C4-2B (cell line): ENCODE results near the gene C1orf21.

Experiments
- H3K27ac ChIP-seq: fragments of 450-650 bp; 2 replicates; pipeline ENCODE4 v1.5.1; 2017
- ZFX ChIP-seq: fragments of 450-650 bp; IDR thresholded peaks from 2 replicates; pipeline ENCODE4 v1.6.1; 2017
- TF ChIP-seq, protein P1 (sequence below): fragments of 450-650 bp; conservative IDR thresholded peaks from 2 replicates; pipeline ENCODE4 v1.5.1; 2017; ENCODE audit warnings: mild to moderate bottlenecking

C1orf21 gene

DNA sequence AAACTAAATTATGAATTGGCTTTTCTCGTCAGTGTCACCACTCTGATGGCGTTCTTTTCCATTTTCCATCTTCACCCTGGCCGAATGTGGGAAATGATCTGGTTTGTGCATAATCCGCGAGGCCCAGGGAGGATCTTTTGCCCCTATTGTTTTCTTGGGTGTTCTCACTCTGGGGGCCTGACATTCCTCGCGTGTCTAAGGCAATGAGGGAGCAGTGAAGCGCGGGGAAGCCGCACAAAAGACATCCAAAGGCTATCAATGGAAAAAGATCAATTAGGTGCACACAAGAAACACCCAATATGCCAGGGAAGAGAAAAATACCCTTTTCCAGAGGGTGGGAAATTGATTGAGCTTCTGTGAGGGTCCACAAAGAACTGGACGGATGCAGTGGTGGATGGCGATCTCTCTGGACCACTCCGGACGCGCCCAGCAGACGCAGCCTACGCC, 941 bp upstream of the C1orf21 start:
- no peak for TF ChIP-seq ZFX
- TF ChIP-seq, protein P1, sequence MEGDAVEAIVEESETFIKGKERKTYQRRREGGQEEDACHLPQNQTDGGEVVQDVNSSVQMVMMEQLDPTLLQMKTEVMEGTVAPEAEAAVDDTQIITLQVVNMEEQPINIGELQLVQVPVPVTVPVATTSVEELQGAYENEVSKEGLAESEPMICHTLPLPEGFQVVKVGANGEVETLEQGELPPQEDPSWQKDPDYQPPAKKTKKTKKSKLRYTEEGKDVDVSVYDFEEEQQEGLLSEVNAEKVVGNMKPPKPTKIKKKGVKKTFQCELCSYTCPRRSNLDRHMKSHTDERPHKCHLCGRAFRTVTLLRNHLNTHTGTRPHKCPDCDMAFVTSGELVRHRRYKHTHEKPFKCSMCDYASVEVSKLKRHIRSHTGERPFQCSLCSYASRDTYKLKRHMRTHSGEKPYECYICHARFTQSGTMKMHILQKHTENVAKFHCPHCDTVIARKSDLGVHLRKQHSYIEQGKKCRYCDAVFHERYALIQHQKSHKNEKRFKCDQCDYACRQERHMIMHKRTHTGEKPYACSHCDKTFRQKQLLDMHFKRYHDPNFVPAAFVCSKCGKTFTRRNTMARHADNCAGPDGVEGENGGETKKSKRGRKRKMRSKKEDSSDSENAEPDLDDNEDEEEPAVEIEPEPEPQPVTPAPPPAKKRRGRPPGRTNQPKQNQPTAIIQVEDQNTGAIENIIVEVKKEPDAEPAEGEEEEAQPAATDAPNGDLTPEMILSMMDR, result no peak
- H3K27ac ChIP-seq, result peak overlapping the region; percentile 96

GRCh38 chr1:184387069-184387475, 243 bp downstream of the C1orf21 start:
- H3K27ac ChIP-seq, result peak overlapping the region; percentile 96

DNA sequence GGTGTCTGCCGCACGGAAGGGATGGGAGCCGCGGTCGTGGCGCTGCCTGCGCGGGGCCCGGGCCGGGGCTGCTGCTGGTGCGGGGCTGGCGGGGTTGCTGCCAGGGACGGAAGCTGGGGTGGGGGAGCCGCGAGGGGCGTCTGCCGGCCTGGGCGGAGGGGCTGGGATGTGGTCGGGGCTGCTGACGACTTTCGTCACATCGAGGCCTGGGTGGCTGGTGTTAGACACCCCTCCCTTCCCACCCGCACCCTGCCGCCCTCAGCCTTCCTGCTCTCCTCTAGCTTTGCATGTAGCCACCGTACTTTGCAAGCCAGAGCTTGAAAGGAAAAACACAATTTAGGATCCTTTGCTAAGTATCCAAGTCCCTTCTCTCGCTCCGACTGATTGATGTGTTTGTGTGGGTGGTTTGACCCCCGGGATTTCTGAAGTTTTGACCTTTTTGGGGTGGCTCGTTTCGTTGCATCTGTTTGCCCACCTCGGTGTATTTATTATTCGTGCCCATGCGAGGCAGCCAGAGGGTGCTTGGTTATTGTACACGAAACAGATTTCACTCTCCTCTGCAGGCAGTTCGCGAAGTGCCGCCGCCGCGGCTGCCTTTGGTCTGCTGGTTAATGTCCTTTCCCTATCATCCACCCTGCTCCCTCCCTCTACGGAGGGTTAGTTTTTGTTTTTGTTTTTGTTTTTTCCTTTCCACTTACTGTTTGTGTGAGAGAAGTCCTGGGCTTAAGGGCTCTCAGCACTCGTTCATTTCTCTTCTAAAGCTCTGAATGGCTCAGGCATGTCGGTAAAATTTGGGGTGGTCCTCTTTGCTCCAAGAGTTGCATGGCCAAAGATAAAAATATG, 868 bp downstream of the C1orf21 start:
- H3K27ac ChIP-seq, result peak overlapping the region; percentile 96
- TF ChIP-seq, protein P1, result no peak
- no peak for TF ChIP-seq ZFX

More at GRCh38 chr1:184387069-184387475, 243 bp downstream of the C1orf21 start:
- TF ChIP-seq, protein P1, result no peak
- TF ChIP-seq ZFX, result no peak

- TF ChIP-seq, protein P1, result no peak
- no peak for TF ChIP-seq ZFX
- H3K27ac ChIP-seq, result peak overlapping the region; percentile 96; the same call in 1 of the 2 replicates
These were observed 1.6 kb downstream of the C1orf21 start for GRCh38 chr1:184388319-184388889.

DNA sequence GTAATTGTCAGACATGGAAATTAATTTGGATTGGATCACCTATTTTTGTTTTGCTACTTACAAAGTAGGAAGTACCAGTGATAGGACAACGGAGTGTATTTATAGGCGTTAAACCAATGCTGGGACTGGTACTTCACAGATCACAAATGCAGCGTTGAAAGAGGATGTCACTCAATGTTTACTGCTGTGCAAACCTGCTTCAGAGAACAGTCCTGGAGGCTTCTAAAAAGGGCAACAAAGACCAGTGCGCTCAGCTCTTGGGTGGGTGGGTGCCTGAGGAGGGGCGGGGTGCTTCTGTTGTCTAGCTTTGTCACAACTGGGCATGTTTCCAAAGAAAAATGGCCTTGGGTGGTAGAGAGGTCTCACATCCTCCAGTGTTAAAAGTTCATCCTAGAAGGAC, 2.1 kb downstream of the C1orf21 start:
- no peak overlapping the region for H3K27ac ChIP-seq
- TF ChIP-seq, protein P1, result no peak
- TF ChIP-seq ZFX, result no peak

DNA sequence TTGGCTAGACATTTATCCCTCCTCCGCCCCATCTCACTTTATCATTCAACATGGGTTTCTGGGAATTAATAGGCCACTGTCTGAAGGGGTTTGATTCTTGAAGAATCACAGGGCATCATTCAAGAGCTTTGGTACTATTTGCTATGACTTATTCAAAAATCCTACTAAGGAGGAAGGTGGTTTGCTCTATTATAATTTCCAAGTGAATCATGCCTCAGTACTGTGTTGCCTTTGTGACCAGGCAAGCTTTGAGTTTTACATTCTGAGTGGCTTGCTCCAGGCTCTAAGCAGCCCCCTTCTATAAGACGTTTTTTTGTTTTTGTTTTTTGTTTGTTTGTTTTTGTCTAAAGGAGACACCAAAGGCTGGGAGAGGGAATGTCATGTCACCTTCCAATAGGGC, 2.6 kb downstream of the C1orf21 start:
- no peak overlapping the region for H3K27ac ChIP-seq
- TF ChIP-seq ZFX, result no peak
- TF ChIP-seq, protein P1, result no peak

DNA sequence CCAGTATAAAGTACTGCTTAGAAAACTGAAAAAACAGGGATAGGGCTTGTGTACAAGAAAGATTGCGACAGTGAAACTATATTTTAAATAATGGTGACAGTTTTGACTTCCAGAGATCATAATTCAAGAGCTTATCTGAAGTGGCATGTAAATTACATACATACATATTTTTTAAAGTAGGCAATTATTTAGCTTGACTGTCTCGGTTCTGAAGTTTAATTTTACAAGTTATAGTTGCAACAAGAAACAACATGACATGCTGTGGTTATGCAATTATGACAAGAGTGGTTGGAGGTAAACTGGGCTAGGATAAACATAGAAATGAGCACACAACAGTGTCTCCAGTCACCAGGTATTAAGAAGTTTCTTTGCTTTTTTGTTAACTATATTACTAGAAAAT, 4.1 kb downstream of the C1orf21 start:
- no peak overlapping the region for H3K27ac ChIP-seq
- TF ChIP-seq ZFX, result no peak
- TF ChIP-seq, protein P1, result no peak
